GM23338 (cell line): ENCODE results near the gene FASN. TPM values are rescaled to one million over a fixed set of nuclear protein-coding genes. Genes with fewer than 3 reads are reported as not detected.

Experiments
- ATAC-seq: fragments of 200-7000 bp; cut with Tn5 transposase; 3 replicates; pipeline ENCODE4 v1.9.1; 2020
- DNase-seq: peaks from one replicate; pipeline ENCODE4 v3.0.0-alpha.2; 2015; ENCODE audit warnings: low spot score
- H2AFZ ChIP-seq: fragments of 200-600 bp; sonication (generic); 2 replicates; pipeline ENCODE4 v1.8.0; 2016; ENCODE audit warnings: antibody characterized with exemption, mild to moderate bottlenecking, moderate library complexity
- H3F3A ChIP-seq: fragments of 200-600 bp; sonication (generic); replicated peaks from 2 replicates; pipeline ENCODE4 v1.8.0; 2017; ENCODE audit warnings: antibody characterized with exemption, mixed run types, low read depth
- H3K27ac ChIP-seq: fragments of 200-600 bp; sonication (generic); 2 replicates; pipeline ENCODE4 v1.6.1; 2016; ENCODE audit warnings: low read depth
- H3K27me3 ChIP-seq: fragments of 200-600 bp; sonication (generic); 2 replicates; pipeline ENCODE4 v1.8.0; 2016; ENCODE audit warnings: mild to moderate bottlenecking, mixed run types, moderate library complexity; ENCODE audit not compliant: insufficient read depth
- H3K36me3 ChIP-seq: fragments of 200-600 bp; sonication (generic); 2 replicates; pipeline ENCODE4 v1.8.0; 2016; ENCODE audit warnings: mild to moderate bottlenecking; ENCODE audit not compliant: insufficient read depth
- H3K4me1 ChIP-seq: fragments of 200-600 bp; sonication (generic); 2 replicates; pipeline ENCODE4 v1.8.0; 2016; ENCODE audit warnings: mild to moderate bottlenecking, moderate library complexity; ENCODE audit not compliant: insufficient read depth
- H3K4me2 ChIP-seq: fragments of 200-600 bp; sonication (generic); 2 replicates; pipeline ENCODE4 v1.7.1; 2017; ENCODE audit warnings: mixed run types
- H3K4me3 ChIP-seq: fragments of 200-600 bp; sonication (generic); 2 replicates; pipeline ENCODE4 v1.6.1; 2016; ENCODE audit warnings: mixed run types
- H3K79me2 ChIP-seq: fragments of 200-600 bp; sonication (generic); replicated peaks from 2 replicates; pipeline ENCODE4 v1.8.0; 2017; ENCODE audit warnings: mild to moderate bottlenecking; ENCODE audit not compliant: insufficient read depth
- H3K9me2 ChIP-seq: fragments of 200-600 bp; sonication (generic); 2 replicates; pipeline ENCODE4 v1.8.0; 2017; ENCODE audit not compliant: insufficient read depth
- H4K20me1 ChIP-seq: fragments of 200-600 bp; sonication (generic); replicated peaks from 2 replicates; pipeline ENCODE4 v1.8.0; 2017; ENCODE audit warnings: mild to moderate bottlenecking; ENCODE audit not compliant: insufficient read depth
- H3K27ac Mint-ChIP-seq: 2 replicates; pipeline ENCODE4 v1.8.0; 2020; ENCODE audit warnings: inconsistent platforms, mild to moderate bottlenecking, moderate library complexity, mixed read lengths
- H3K27me3 Mint-ChIP-seq: 3 replicates; pipeline ENCODE4 v1.8.0; 2022; ENCODE audit warnings: low read depth, mild to moderate bottlenecking, moderate library complexity, mixed read lengths, inconsistent platforms; ENCODE audit not compliant: insufficient read depth, poor library complexity
- H3K36me3 Mint-ChIP-seq: 3 replicates; pipeline ENCODE4 v1.8.0; 2021; ENCODE audit warnings: low read depth, mild to moderate bottlenecking, inconsistent platforms, moderate library complexity, mixed read lengths
- H3K4me1 Mint-ChIP-seq: 3 replicates; pipeline ENCODE4 v1.8.0; 2020; ENCODE audit warnings: mild to moderate bottlenecking, inconsistent platforms, mixed read lengths
- H3K4me3 Mint-ChIP-seq: 3 replicates; pipeline ENCODE4 v1.8.0; 2021; ENCODE audit warnings: moderate library complexity, mild to moderate bottlenecking, inconsistent platforms, mixed read lengths
- H3K9me3 Mint-ChIP-seq: 3 replicates; pipeline ENCODE4 v1.8.0; 2020; ENCODE audit warnings: moderate library complexity, mild to moderate bottlenecking, inconsistent platforms, mixed read lengths
- CREB1 ChIP-seq: fragments of 250-450 bp; sonication (Bioruptor Pico); IDR thresholded peaks from 2 replicates; pipeline ENCODE4 v1.5.0; 2020; ENCODE audit warnings: low read depth, mild to moderate bottlenecking, moderate library complexity
- EZH2 ChIP-seq: fragments of 200-600 bp; sonication (generic); IDR thresholded peaks from one replicate; pipeline ENCODE4 v1.8.0; 2017; ENCODE audit warnings: antibody characterized with exemption, mild to moderate bottlenecking, low read depth; ENCODE audit not compliant: unreplicated experiment
- EZH2phosphoT487 ChIP-seq: fragments of 200-600 bp; sonication (generic); IDR thresholded peaks from one replicate; pipeline ENCODE4 v1.8.1; 2018; ENCODE audit warnings: antibody characterized with exemption; ENCODE audit not compliant: unreplicated experiment
- JUNB ChIP-seq: IDR thresholded peaks from one replicate; pipeline ENCODE4 v1.6.1; 2016; ENCODE audit warnings: antibody characterized with exemption; ENCODE audit not compliant: unreplicated experiment
- NANOG ChIP-seq: IDR thresholded peaks from 2 replicates; pipeline ENCODE4 v1.6.1; 2016; ENCODE audit warnings: antibody characterized with exemption, borderline replicate concordance
- POLR2AphosphoS5 ChIP-seq: IDR thresholded peaks from 2 replicates; pipeline ENCODE4 v1.6.1; 2016; ENCODE audit warnings: antibody characterized with exemption, low read depth
- STAT1 ChIP-seq: IDR thresholded peaks from one replicate; pipeline ENCODE4 v1.6.1; 2016; ENCODE audit warnings: antibody characterized with exemption; ENCODE audit not compliant: unreplicated experiment
- ZNF114 ChIP-seq: fragments of 250-450 bp; sonication (Bioruptor Pico); IDR thresholded peaks from 2 replicates; pipeline ENCODE4 v1.5.0; 2020; ENCODE audit warnings: mild to moderate bottlenecking, moderate library complexity
- ZNF331 ChIP-seq: fragments of 250-450 bp; sonication (Bioruptor Pico); IDR thresholded peaks from 2 replicates; pipeline ENCODE4 v1.5.0; 2020; ENCODE audit warnings: low read depth, mild to moderate bottlenecking, moderate library complexity
- polyA plus RNA-seq: library from polyadenylated mRNA; unstranded; fragments of >200 nt; fragmentation: Nextera tagmentation; extraction: Ambion mirVana; gene quantifications from 2 replicates; pipeline ENCODE4 v1.2.1, GENCODE V29; 2016
- total RNA-seq: library from RNA; depleted of rRNA; stranded (reverse); fragments of >200 nt; shearing (Covaris generic); gene quantifications from 2 replicates; pipeline ENCODE4 v1.2.3, GENCODE V29; 2014
- TF ChIP-seq, protein P1 (sequence below): fragments of 250-450 bp; sonication (Bioruptor Pico); IDR thresholded peaks from 2 replicates; pipeline ENCODE4 v1.5.0; 2020; ENCODE audit warnings: mild to moderate bottlenecking, moderate library complexity
- TF ChIP-seq, protein P2 (sequence below): IDR thresholded peaks from 2 replicates; pipeline ENCODE4 v1.6.1; 2016; ENCODE audit warnings: antibody characterized with exemption
- TF ChIP-seq, protein P3 (sequence below): IDR thresholded peaks from one replicate; pipeline ENCODE4 v1.6.1; 2018; ENCODE audit warnings: antibody characterized with exemption; ENCODE audit not compliant: unreplicated experiment

Gene FASN
- total and polyA plus RNA-seq, 2 experiments from 2014 or later, result 120 to 849 TPM

DNA sequence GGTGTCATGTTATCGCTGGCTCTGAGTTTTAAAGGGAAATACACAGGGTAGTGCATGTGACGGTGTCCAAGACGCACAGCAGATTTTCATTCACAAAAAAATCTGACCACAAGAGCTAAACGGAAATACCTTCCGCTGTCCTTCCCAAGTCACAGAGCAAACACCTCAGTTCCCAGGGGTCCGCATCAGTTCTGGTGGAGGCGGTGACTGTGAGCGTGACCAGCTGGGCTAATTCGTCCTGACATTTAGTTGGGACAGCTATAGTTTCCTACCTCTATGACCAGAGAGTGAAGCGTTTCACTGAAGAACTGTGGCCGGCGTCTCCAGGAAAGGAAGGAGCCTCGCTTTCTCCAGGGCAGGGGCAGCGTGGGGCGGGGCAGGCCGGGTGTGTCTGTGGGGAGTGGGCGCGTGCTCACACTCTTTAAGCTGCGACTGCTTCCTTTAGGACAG, 10.5 kb upstream of the FASN start:
- no peak overlapping the region for H3K4me3 ChIP-seq
- H3K4me2 ChIP-seq, result no peak overlapping the region
- Mint-ChIP-seq H3K27ac (no peak overlapping the region), H3K9me3 (peaks cover 2% of the 10 kb centered on the region; the same call in 2 of the 3 replicates), H3K27me3 (peaks cover 39% of the 10 kb centered on the region), H3K4me3 (no peak overlapping the region; the same call in 2 of the 3 replicates), H3K4me1 (peaks cover 27% of the 10 kb centered on the region), H3K36me3 (no peaks in the 10 kb centered on the region)
- DNase-seq (no peak), ATAC-seq (no peak)
- H3K79me2 ChIP-seq, result no peaks in the 10 kb centered on the region
- H4K20me1 ChIP-seq, result no peaks in the 10 kb centered on the region
- H3K27ac ChIP-seq, result no peak overlapping the region
- 0 out of 2 replicates have a peak, but pooled peaks cover 4% of the 10 kb centered on the region for H3K27me3 ChIP-seq
- no peak overlapping the region for H2AFZ ChIP-seq
- no peaks in the 10 kb centered on the region for H3K36me3 ChIP-seq
- peaks cover 26% of the 10 kb centered on the region for H3K4me1 ChIP-seq
- no peaks in the 10 kb centered on the region for H3K9me2 ChIP-seq
- TF ChIP-seq, protein P1, sequence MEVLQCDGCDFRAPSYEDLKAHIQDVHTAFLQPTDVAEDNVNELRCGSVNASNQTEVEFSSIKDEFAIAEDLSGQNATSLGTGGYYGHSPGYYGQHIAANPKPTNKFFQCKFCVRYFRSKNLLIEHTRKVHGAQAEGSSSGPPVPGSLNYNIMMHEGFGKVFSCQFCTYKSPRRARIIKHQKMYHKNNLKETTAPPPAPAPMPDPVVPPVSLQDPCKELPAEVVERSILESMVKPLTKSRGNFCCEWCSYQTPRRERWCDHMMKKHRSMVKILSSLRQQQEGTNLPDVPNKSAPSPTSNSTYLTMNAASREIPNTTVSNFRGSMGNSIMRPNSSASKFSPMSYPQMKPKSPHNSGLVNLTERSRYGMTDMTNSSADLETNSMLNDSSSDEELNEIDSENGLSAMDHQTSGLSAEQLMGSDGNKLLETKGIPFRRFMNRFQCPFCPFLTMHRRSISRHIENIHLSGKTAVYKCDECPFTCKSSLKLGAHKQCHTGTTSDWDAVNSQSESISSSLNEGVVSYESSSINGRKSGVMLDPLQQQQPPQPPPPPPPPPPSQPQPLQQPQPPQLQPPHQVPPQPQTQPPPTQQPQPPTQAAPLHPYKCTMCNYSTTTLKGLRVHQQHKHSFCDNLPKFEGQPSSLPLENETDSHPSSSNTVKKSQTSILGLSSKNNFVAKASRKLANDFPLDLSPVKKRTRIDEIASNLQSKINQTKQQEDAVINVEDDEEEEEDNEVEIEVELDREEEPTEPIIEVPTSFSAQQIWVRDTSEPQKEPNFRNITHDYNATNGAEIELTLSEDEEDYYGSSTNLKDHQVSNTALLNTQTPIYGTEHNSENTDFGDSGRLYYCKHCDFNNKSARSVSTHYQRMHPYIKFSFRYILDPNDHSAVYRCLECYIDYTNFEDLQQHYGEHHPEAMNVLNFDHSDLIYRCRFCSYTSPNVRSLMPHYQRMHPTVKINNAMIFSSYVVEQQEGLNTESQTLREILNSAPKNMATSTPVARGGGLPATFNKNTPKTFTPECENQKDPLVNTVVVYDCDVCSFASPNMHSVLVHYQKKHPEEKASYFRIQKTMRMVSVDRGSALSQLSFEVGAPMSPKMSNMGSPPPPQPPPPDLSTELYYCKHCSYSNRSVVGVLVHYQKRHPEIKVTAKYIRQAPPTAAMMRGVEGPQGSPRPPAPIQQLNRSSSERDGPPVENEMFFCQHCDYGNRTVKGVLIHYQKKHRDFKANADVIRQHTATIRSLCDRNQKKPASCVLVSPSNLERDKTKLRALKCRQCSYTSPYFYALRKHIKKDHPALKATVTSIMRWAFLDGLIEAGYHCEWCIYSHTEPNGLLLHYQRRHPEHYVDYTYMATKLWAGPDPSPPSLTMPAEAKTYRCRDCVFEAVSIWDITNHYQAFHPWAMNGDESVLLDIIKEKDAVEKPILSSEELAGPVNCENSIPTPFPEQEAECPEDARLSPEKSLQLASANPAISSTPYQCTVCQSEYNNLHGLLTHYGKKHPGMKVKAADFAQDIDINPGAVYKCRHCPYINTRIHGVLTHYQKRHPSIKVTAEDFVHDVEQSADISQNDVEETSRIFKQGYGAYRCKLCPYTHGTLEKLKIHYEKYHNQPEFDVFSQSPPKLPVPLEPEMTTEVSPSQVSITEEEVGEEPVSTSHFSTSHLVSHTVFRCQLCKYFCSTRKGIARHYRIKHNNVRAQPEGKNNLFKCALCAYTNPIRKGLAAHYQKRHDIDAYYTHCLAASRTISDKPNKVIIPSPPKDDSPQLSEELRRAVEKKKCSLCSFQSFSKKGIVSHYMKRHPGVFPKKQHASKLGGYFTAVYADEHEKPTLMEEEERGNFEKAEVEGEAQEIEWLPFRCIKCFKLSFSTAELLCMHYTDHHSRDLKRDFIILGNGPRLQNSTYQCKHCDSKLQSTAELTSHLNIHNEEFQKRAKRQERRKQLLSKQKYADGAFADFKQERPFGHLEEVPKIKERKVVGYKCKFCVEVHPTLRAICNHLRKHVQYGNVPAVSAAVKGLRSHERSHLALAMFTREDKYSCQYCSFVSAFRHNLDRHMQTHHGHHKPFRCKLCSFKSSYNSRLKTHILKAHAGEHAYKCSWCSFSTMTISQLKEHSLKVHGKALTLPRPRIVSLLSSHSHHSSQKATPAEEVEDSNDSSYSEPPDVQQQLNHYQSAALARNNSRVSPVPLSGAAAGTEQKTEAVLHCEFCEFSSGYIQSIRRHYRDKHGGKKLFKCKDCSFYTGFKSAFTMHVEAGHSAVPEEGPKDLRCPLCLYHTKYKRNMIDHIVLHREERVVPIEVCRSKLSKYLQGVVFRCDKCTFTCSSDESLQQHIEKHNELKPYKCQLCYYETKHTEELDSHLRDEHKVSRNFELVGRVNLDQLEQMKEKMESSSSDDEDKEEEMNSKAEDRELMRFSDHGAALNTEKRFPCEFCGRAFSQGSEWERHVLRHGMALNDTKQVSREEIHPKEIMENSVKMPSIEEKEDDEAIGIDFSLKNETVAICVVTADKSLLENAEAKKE (CRISPR knock-in tag), result no peak
- TF ChIP-seq STAT1 (no peak), EZH2phosphoT487 (no peak), JUNB (no peak), EZH2 (no peak), NANOG (no peak), POLR2AphosphoS5 (no peak), CREB1 (no peak), ZNF114 (CRISPR knock-in tag) (no peak), ZNF331 (no peak)
- TF ChIP-seq, protein P2, sequence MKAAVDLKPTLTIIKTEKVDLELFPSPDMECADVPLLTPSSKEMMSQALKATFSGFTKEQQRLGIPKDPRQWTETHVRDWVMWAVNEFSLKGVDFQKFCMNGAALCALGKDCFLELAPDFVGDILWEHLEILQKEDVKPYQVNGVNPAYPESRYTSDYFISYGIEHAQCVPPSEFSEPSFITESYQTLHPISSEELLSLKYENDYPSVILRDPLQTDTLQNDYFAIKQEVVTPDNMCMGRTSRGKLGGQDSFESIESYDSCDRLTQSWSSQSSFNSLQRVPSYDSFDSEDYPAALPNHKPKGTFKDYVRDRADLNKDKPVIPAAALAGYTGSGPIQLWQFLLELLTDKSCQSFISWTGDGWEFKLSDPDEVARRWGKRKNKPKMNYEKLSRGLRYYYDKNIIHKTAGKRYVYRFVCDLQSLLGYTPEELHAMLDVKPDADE, result no peak
- TF ChIP-seq, protein P3, sequence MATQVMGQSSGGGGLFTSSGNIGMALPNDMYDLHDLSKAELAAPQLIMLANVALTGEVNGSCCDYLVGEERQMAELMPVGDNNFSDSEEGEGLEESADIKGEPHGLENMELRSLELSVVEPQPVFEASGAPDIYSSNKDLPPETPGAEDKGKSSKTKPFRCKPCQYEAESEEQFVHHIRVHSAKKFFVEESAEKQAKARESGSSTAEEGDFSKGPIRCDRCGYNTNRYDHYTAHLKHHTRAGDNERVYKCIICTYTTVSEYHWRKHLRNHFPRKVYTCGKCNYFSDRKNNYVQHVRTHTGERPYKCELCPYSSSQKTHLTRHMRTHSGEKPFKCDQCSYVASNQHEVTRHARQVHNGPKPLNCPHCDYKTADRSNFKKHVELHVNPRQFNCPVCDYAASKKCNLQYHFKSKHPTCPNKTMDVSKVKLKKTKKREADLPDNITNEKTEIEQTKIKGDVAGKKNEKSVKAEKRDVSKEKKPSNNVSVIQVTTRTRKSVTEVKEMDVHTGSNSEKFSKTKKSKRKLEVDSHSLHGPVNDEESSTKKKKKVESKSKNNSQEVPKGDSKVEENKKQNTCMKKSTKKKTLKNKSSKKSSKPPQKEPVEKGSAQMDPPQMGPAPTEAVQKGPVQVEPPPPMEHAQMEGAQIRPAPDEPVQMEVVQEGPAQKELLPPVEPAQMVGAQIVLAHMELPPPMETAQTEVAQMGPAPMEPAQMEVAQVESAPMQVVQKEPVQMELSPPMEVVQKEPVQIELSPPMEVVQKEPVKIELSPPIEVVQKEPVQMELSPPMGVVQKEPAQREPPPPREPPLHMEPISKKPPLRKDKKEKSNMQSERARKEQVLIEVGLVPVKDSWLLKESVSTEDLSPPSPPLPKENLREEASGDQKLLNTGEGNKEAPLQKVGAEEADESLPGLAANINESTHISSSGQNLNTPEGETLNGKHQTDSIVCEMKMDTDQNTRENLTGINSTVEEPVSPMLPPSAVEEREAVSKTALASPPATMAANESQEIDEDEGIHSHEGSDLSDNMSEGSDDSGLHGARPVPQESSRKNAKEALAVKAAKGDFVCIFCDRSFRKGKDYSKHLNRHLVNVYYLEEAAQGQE, result no peak
- no peaks in the 10 kb centered on the region for H3F3A ChIP-seq
